ENCODE data around the gene S100A2. TPM values are rescaled to one million over a fixed set of nuclear protein-coding genes. Genes with fewer than 3 reads are reported as not detected.

S100A2 gene
- total and polyA plus RNA-seq, 2 experiments from 2014 or later: 0.66 to 0.89 TPM

GRCh38 chr1:153611356-153611755 is 45.7 kb upstream of the S100A2 start:
- Mint-ChIP-seq H3K36me3 (ENCODE audit: low read depth) (no peaks in the 10 kb centered on the region; the same call in 2 of the 3 replicates), H3K4me1 (peaks cover 55% of the 10 kb centered on the region)

More at GRCh38 chr1:153611356-153611755, 45.7 kb upstream of the S100A2 start:
- Mint-ChIP-seq H3K4me3 (no peak overlapping the region), H3K27ac (no peak overlapping the region), H3K9me3 (no peaks in the 10 kb centered on the region), H3K27me3 (ENCODE audit: insufficient read depth, low read depth, poor library complexity) (peaks cover 20% of the 10 kb centered on the region)
- no peak overlapping the region for H3K4me3 ChIP-seq
- TF ChIP-seq ZNF462 (CRISPR knock-in tag; IDR thresholded peaks at IDR 0.05): no peak
- TF ChIP-seq JUNB (IDR thresholded peaks at IDR 0.05; ENCODE audit: unreplicated experiment): no peak
- no peak for TF ChIP-seq CREB1 (CRISPR knock-in tag; IDR thresholded peaks at IDR 0.05; ENCODE audit: low read depth)
- no peak for TF ChIP-seq POLR2AphosphoS5 (IDR thresholded peaks at IDR 0.05; ENCODE audit: low read depth)
- TF ChIP-seq ZNF331 (CRISPR knock-in tag; IDR thresholded peaks at IDR 0.05; ENCODE audit: low read depth): no peak
- no peaks in the 10 kb centered on the region; the same call in 1 of the 2 replicates for H3F3A ChIP-seq (replicated peaks; ENCODE audit: low read depth)
- H3K36me3 ChIP-seq (ENCODE audit: insufficient read depth): no peaks in the 10 kb centered on the region
- no peaks in the 10 kb centered on the region for H4K20me1 ChIP-seq (replicated peaks; ENCODE audit: insufficient read depth)
- DNase-seq (ENCODE audit: low spot score) (no peak), ATAC-seq (no peak)
- H3K27me3 ChIP-seq (ENCODE audit: insufficient read depth): no peaks in the 10 kb centered on the region
- peaks cover 34% of the 10 kb centered on the region for H3K4me1 ChIP-seq (ENCODE audit: insufficient read depth)
- no peak overlapping the region for H2AFZ ChIP-seq
- no peaks in the 10 kb centered on the region for H3K9me2 ChIP-seq (ENCODE audit: insufficient read depth)
- H3K4me2 ChIP-seq: no peak overlapping the region
- H3K27ac ChIP-seq (ENCODE audit: low read depth): no peak overlapping the region
- no peaks in the 10 kb centered on the region for H3K79me2 ChIP-seq (replicated peaks; ENCODE audit: insufficient read depth)

All from GM23338 (cell line).